Left cardiac atrium (tissue), 4 donors: ENCODE measurements around the gene MTCH2. TPM values are rescaled to one million over a fixed set of nuclear protein-coding genes. Genes with fewer than 3 reads are reported as not detected.

Source experiments
- ATAC-seq, 2 donors: fragments of 200-7000 bp; cut with Tn5 transposase; one replicate each; pipeline ENCODE4 v1.9.1; 2020; ENCODE audit warnings: mild to moderate bottlenecking in 2 of 2, moderate library complexity in 2 of 2
- DNase-seq: peaks from one replicate; pipeline ENCODE4 v3.0.0-alpha.2; 2020
- intact Hi-C, 2 donors: fragments of 100-400 bp; cut with DNase I; formaldehyde crosslinking; loops; one replicate each; pipeline versions ENCODE4 v1.14.1 to v1.15.1; 2022 to 2023
- total RNA-seq, 2 donors: library from RNA; stranded (reverse); fragmentation: NEBNext Ultra II Directional; extraction: Animal tissue kit (Norgen Biotek cat#: 25700); gene quantifications; one replicate each; pipeline ENCODE4 v1.2.1, GENCODE V29; 2021
- donor health status: DM: no; HTN: yes; CAD: no.
- donor health status: DM: no; HTN: yes; CAD: no; lungs with severe emphysema.
- donor health status: DM: yes; HTN: yes; CAD: no.
- donor health status: Dilated cardiomyopathy.

Gene MTCH2
- total RNA-seq, 2 donors from 2014 or later, result 82.8 to 92.8 TPM

DNA sequence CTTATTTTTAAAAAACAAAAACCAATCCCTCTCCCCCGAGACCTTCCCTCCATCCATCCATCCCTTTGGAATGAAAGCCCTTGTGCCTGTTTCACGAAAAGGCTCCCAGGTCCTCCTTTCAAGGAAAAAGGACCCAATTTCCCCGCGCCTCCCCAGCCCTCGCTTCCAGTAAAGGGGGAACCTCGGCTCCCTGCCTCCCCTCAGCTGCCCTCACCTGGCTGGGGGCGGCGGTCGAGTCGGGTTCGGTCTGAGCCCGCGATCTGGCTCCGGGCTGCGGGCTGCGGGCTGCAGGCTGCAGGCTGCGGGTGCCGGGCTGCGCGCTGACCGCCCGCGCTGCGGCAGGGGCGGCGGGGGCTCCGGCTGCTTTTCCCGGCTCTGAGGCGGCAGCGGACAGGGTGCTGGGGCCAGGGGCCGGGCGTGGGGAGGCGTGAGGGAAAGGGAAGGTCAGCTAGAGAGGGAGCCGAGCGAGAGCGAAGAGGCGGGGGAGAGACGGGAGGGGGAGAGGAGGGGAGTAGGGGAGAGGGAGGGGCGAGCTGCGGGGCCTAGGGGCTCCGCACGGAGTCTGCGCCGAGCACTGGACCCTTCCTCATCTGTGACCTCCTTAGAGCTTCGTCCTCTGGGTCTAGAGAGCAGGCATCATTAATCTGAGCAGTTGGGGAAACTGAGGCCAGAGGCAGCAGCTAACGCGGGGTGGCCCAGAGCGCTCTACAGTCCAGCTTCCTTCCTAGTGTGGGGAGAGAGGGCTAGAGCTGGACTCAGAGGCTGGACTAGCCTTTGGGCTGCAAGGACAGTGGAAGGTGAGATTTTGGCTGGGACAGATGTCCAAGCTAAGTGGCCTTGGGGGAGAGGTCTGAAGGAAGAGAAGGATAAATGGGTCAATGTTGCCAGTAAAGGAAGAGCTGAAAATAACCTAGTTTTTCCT lies 48.2 kb downstream of the MTCH2 start, which contains the start of gene C1QTNF4:
Gene C1QTNF4 (minus strand): TSS at position 478 of the 922 bp plus-strand sequence. CDS start 3,601 bp downstream, outside the sequence.
- DNase-seq (no peak), ATAC-seq (no peak)
- intact Hi-C loops, result no loop called here

GRCh38 chr11:47593492-47593933 lies 48.8 kb downstream of the MTCH2 start:
- intact Hi-C loops, result no loop called here
- ATAC-seq, result no peak
- no peak for DNase-seq

GRCh38 chr11:47592970-47593369 lies 49.4 kb downstream of the MTCH2 start:
- intact Hi-C loops, result no loop called here
- ATAC-seq (no peak), DNase-seq (no peak)

GRCh38 chr11:47592251-47592650 lies 50.1 kb downstream of the MTCH2 start:
- ATAC-seq, result no peak
- no peak for DNase-seq
- intact Hi-C loops, result no loop called here

- intact Hi-C loops, result no loop called here
- no peak for ATAC-seq
- DNase-seq, result no peak
These were observed 50.6 kb downstream of the MTCH2 start for GRCh38 chr11:47591764-47592163.

GRCh38 chr11:47589977-47590861 lies 52.1 kb downstream of the MTCH2 start:
- DNase-seq, result no peak
- intact Hi-C loops, result no loop called here
- peak in 1 of 2 donors; percentile 16 for ATAC-seq

DNA sequence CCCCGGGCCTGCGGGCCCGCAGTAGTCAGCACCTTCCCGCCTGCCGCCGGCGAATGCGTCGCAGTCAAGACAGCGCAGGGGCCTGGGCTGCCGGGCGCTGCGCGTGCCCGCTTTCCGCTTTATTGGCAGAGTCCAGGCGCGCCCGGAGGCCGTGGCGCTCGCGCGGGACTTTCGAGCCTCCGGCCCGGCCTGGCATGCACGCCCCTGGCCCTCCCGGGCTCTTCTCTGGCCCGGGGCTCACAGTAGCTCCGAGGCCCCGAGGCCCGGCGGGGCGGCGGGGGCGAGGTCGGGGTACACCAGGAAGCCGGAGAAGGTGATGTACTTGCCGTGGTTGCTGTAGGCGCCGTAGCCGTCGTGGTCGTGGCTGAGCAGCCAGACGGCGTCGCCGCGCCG lies 52.8 kb downstream of the MTCH2 start:
- DNase-seq (no peak), ATAC-seq (peak in 1 of 2 donors; percentile 5)
- intact Hi-C loops, result no loop called here

DNA sequence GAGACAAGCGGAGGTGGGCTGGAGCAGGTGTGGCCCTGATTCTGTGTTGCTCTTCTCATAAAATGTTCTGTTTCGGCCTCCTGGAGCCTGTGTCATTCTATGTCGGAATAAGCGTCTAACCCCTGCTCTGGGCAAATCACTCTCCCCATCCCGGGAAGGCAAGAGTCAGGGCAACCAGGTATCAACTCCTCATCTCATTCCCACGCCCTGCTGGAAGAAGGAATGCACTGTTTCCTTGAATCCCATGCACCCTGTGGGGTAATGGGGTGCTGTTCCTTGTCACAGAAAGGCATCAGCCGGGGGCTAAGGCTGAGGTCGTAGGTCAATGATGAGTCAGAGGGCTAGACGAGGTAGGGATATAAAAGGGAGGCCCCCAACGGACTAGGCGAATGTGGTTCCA lies 53.2 kb downstream of the MTCH2 start:
- intact Hi-C loops, result no loop called here
- no peak for ATAC-seq

GRCh38 chr11:47587723-47588326 lies 54.5 kb downstream of the MTCH2 start:
- intact Hi-C loops, result no loop called here
- DNase-seq (peak; percentile 47), ATAC-seq (peak; percentile 52 to 54)

More for the DNA sequence above, 53.2 kb downstream of the MTCH2 start:
- no peak for DNase-seq

DNA sequence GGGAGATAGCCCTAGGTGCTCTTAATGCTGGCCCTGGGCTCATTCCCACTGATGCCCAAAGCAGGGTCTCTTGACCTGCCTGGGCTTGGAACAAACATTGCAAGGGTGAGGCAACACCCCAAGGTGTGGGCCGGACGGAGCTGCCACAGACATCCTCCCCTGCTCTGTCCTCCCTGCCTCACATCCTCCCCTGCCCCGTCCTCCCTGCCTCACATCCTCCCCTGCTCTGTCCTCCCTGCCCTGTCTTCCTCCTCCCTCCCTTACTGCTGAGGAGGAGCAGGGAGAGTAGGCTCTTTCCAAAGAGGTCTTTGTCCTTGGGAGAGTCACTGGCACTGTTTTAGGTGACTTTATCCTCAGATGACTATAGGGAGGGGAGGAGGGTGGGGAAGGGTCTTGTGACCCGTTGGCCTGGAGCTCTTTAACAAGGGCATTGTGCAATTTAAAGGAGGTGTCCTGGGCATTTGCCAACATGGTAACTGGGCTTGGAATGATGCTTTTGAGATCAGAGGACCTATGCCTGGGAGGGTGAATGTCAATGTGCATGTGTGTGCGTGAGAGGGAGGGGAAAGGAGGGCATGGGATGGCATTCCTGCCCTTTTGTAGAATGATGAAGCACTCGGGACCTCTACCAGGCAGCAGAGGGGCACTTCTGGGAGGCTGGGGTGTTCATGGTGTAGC lies 55.2 kb downstream of the MTCH2 start:
- intact Hi-C loops, result no loop called here
- ATAC-seq, result no peak
- DNase-seq, result no peak

GRCh38 chr11:47586098-47586855 lies 56.1 kb downstream of the MTCH2 start, which contains the start of gene FAM180B:
Gene FAM180B, plus strand, starts transcription at chr11:47586678. Its CDS starts 91 bp downstream, at chr11:47586769.
- no peak for DNase-seq
- intact Hi-C loops, result no loop called here
- ATAC-seq, result peak in 1 of 2 donors; percentile 17

GRCh38 chr11:47583844-47584243 lies 58.5 kb downstream of the MTCH2 start:
- no peak for DNase-seq
- no peak for ATAC-seq
- intact Hi-C loops, result no loop called here

DNA sequence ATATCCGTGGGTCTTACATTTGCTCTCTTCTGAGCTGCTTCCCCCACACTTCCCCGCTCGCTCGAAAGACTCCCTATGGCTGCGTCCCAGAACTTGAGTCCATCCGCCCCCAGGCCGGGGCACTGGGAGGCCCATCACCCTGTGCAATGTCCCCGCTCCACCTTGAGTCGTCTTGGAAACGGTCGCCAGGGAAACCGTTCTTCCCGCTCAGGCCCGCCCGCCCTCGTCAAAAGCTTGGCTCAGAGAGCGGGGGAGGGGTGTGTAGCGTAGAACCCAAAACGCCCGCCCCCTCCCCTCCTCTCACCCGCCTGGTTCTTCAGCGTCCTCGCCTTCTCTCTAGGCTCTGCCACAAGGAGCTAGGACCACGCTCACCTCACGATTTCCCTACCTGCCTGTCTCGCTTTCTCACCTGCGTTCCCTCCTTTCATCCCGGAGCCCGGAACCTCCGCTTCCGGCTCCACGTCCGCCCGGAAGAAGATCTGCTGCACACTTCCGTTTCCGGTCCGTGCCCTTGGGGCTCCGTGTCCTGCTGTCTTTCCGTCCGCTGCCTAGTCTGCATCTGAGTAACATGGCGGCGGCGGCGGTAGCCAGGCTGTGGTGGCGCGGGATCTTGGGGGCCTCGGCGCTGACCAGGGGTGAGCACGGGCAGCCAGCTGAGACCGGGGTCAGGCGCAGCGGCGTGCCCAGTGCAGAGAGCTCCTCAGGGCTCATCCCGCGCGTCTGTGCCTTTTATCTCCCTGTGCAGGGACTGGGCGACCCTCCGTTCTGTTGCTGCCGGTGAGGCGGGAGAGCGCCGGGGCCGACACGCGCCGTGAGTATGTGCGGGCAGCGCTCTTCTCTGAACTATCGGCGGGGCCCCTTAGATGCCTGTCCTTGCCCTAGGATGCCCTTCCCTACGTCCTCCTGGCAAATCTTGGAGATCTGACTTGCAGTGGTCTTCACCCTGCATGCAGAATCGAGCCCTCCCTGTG lies 63.5 kb downstream of the MTCH2 start, which contains the start of the genes KBTBD4 and NDUFS3:
Gene KBTBD4 (minus strand): TSS at position 447 of the 971 bp plus-strand sequence. CDS start 19 bp downstream, at position 428.
Gene NDUFS3 (plus strand): TSS at position 551 of the 971 bp plus-strand sequence. CDS start 18 bp downstream, at position 569.
- peak; percentile 96 for ATAC-seq
- intact Hi-C loops, result no loop called here
- DNase-seq, result peak; percentile 90

- ATAC-seq (no peak), DNase-seq (no peak)
- intact Hi-C loops, result no loop called here
These were observed 64.8 kb downstream of the MTCH2 start for GRCh38 chr11:47577460-47578041.

- DNase-seq (no peak), ATAC-seq (peak; percentile 90)
- intact Hi-C loops, result no loop called here
These were observed 69.0 kb downstream of the MTCH2 start for GRCh38 chr11:47573321-47573720.

DNA sequence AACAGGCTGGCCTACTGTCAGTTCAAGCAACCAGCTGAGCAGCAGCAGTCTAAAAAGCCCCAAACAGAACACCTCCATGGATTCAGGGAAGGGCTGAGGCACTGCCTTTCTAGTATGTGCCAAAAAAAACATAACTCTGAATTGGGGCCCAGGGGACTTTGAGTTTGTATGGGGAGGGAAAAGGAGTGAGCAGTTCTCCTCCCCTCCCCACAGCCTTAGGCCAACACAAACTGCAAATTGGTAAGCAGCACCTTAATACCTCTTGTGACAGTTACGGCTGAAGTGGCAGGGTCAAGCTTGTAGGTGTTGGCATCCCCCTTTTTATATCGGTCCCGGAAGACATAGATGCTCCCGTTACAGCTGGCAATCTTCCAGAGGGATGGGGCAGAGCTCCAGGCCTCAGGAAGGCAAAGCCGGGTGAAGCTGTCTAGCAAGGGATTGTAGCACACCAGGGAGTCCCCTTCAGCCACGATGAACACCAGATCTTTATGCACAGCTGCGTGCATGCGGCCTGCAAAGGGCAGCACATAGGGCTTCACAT lies 69.6 kb downstream of the MTCH2 start:
- DNase-seq (peak; percentile 32), ATAC-seq (peak; percentile 16 to 70)
- intact Hi-C loops, result no loop called here
